Measurements from ENCODE around the gene TRAK2.
A peak's percentile ranks its signal among the peaks of the same experiment; 100 is the strongest.
"Not testable (repeated sequence)": the region's sequence is repeated elsewhere in the genome, so short reads cannot be mapped to it uniquely, and the experiment has no call there.

Gene TRAK2, protein sequence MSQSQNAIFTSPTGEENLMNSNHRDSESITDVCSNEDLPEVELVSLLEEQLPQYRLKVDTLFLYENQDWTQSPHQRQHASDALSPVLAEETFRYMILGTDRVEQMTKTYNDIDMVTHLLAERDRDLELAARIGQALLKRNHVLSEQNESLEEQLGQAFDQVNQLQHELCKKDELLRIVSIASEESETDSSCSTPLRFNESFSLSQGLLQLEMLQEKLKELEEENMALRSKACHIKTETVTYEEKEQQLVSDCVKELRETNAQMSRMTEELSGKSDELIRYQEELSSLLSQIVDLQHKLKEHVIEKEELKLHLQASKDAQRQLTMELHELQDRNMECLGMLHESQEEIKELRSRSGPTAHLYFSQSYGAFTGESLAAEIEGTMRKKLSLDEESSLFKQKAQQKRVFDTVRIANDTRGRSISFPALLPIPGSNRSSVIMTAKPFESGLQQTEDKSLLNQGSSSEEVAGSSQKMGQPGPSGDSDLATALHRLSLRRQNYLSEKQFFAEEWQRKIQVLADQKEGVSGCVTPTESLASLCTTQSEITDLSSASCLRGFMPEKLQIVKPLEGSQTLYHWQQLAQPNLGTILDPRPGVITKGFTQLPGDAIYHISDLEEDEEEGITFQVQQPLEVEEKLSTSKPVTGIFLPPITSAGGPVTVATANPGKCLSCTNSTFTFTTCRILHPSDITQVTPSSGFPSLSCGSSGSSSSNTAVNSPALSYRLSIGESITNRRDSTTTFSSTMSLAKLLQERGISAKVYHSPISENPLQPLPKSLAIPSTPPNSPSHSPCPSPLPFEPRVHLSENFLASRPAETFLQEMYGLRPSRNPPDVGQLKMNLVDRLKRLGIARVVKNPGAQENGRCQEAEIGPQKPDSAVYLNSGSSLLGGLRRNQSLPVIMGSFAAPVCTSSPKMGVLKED

DNA sequence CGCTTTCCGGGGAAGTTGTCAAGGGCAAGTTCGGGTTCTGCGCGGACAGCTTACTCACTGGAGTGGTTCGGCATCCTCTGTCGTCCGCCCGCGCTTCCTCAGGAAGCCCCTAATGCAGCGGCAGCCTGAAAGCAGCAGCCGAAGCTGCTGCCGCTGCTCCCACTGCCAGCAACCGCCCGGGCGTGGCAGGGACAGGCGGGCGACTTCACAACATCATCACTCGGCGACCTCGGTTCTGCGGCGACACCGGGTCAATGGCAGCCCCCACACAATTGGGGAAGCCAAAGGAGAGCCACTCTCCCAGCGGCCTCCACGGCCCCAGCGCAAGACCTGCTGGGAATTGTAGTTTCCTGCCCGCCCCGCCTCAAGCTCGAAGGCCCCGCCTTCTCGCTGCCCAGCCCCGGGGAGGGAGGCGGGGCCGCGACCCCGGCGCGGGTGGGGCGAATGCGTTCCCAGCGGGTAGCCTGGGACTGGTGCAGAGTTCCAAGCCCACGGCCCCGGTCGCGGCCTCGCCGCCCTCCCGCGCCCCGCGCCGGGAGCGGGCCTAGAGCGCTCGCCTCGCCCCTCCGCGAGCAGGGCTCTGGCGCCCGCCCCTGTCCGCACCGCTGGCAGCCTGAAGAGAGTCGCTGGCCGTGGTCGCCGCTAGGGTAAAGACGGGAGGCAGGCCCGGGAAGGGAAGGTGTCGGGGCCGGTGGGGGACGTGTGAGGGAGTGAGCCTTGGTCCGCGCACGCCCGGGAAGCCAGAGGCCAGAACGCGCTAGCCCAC lies at the start of gene TRAK2, which contains the start of gene STRADB:
TSS of gene TRAK2 (minus strand) at position 167 of the 766 bp plus-strand sequence. CDS start 30,951 bp downstream, outside the sequence.
TSS of gene STRADB (plus strand) at position 449 of the 766 bp plus-strand sequence. CDS start 3,101 bp downstream, outside the sequence.
- peak; percentile 75 for DNase-seq (ENCODE audit: low read depth)

DNA sequence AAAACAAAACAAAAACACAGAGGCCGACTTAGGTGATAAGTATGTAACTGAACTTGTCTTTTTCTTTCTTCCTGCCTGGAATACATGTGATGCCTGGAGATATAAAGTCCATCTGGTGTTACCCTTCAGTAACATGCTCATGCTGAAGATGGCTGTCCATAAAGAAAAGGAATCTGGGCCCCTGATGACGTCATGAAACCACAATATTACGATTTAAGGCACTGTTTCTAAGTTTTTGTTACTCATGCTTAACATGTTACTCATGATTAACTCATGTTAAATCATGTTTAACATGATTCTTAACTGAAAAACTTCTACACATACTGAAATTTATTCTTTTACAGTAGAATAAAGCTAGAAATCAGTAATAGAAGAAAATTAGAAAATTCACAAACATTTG lies 49.3 kb upstream of the TRAK2 start:
- no peak for DNase-seq (ENCODE audit: low read depth)

DNA sequence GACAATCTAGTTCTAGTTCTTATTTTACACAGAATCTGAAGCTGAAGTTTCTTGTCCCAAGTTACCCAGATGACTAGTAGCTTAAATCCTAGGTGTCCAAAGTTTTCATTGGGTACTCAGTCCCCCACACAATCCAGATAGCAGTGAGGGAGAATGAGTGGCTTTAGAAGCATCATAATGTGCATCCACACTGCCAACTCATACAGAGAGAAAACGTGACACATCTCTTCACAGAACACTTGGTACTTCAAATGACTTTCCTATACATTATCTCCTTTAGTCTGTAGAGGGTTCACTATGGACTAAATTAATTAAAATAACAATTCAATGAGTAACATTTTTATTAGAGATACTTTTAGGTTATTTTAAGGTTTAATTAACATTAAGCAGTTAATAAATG lies 45.5 kb upstream of the TRAK2 start:
- no peak for DNase-seq (ENCODE audit: low read depth)

DNA sequence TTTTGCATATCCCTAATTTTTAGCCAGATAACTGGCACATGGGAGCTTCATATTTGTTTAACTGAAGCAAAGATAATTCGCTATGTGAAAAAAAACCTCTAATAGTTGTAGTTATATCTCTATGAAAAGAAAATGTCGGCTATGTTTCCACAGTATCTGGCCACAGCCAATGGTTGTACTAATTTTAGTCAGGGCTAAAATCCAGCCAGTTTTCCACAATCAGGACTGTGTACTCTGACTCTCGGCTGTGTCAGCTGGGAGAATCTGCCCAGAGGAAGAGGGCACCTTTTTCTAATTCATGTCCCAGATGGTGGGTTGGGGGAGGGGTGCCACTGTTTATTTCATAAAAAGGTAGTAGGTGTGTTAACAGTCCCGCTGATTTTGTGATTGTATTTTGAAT lies 39.0 kb upstream of the TRAK2 start:
- DNase-seq (ENCODE audit: low read depth), result no peak

DNA sequence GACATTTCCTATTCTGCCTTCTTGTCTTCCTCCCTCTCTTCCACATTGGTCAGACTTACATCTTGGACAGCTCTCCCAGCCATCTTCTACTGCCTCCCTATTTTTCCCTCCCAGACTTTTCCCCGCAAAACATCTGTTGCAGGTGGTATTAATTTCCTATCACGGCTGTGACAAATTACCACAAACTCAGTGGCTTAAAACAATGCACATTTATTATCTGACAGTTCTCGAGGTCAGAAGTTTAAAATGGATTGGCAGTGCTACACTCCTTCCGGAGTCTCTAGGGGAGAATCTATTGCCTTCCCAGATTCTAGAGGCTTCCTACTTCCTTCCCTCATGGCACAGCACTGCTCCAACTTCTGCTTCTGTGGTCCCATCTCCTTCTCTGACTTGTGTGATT lies 33.5 kb upstream of the TRAK2 start:
- DNase-seq (ENCODE audit: low read depth), result no peak

DNA sequence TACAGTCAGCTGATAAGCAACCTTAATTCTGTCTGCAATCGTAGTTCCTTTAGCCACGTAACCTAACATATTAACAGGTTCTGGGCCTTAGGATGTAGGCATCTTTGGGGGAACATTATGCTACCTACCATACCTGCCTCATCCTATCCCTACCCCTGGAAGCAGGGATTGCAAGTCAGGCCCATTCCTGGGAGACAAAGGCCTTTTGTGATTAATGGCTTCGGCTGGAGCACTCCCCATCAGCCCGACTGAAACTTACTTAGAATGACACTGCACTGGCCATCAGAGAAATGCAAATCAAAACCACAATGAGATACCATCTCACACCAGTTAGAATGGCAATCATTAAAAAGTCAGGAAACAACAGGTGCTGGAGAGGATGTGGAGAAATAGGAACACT lies 32.5 kb upstream of the TRAK2 start:
- DNase-seq (ENCODE audit: low read depth), result not testable (repeated sequence)

DNA sequence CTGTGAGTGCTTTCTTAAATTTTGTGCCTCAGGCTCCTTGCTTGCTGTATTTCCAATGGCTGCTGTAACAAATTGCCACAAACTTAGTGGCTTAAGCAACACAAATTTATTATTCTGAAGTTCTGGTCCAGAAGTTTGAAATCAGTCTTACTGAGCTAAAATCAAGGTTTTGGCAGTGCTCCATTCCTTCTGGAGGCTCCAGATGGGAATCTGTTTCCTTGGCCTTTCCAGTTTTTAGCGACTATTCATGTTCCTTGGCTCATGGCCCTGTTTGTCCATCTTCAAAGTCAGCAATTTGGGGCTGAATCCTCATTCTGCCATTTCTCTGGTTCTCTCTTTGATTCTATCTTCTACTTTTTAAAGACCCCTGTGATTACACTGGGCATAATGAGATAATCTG lies 32.1 kb upstream of the TRAK2 start:
- DNase-seq (ENCODE audit: low read depth), result no peak

DNA sequence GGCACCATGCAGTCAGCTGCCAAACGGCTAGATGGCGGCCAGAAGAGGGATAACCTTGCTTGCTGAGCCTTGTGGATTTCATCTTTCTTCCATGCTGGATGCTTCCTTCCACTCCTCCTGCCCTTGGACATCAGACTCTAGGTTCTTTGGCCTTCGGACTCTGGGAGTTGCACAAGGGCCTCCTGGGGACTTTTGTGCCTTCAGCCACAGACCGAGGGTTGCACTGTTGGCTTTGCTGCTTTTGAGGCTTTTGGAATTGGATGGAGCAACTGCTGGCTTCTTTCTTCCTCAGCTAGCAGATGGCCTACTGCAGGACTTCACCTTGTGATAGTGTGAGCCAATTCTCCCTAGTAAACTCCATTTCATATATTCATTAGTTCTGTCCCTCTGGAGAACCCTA lies 31.3 kb upstream of the TRAK2 start:
- DNase-seq (ENCODE audit: low read depth), result no peak

DNA sequence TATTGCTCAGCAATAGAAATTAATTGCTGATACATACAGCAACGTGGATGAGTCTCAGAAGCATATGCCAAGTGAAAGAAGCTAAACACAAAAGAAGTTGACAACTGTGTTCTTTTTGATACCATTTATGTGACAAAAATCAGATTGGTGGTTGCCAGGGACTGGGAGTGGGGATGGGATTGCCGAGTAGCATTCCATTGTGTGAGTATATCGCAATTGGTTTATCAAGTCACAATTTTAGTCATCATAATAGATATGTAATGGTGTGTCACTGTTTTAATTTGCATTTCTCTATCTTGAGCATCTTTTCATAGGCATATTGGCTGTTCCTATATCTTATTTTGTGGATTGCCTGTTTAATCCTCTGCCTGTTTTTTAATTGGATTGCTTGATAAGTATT lies 21.2 kb upstream of the TRAK2 start:
- no peak for DNase-seq (ENCODE audit: low read depth)

DNA sequence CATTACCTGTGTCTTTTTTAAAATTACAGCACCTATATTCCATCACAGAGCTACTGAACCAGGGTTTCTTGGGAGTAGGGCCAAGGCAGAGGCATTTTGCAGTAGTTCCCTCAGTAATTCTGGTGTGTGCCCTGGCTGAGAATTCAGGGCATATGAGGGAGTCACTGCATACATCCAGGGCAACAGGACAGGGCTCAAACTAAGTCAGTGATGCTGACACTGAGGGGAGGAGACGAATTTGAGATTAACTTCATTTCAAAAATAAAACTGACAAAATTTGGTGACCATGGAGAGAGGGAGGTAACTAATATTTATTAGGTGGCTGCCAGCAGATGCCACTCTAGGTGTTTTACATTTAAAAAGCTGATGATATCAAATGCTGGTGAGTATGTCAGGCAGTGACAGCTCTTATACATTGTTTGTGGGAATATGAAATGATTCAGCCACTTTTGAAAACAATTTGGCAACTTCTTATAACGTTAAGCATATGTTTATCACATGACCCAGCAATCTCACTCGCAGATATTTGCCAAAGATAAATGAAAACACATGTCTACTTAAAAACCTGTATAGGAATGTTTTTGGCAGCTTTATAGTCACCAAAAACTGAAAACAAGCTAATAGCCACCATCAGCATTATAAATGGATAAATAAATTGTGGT lies 20.6 kb upstream of the TRAK2 start:
- DNase-seq (ENCODE audit: low read depth), result no peak

DNA sequence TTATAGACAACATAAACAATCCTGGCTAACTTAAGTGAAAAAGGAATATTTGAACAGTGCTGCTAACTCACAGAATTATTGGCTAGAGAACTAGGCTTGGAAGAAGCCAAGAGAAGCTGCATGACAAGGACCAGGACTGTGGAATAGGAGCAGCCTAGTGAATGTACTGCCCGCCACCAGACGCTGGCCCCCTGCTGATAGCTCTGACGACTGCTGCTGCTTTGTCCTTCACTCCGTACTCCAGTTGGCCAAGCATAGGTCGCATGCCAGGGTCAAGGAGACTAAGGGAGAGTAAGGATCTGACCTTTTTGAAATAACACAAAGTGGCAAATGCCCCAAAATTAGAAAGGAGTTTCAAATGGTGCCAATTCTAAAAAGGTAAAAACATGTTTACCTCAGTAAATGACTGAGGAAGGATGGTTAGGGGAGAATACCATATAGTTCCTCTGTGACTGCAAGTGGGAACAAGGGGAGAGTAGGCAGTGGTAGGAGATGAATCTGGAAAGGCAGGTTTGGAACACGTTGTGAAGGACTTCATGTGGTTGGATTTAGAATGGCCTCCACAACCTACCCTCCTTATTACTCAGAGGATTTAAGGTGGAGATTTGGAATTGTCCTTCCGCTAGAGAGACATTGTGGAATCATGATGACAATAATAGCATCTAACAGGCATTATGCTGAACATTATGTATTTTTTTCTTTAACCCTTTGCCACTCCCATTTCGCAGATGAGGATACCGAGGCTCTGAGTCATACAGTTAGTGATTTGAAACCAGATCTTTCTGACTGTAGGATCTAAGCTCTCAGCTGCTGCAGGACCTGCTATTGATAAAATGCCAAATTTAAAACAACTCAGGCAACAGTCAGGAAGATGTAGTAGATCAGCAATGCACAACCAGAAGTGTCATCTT lies 19.8 kb upstream of the TRAK2 start:
- no peak for DNase-seq (ENCODE audit: low read depth)

DNA sequence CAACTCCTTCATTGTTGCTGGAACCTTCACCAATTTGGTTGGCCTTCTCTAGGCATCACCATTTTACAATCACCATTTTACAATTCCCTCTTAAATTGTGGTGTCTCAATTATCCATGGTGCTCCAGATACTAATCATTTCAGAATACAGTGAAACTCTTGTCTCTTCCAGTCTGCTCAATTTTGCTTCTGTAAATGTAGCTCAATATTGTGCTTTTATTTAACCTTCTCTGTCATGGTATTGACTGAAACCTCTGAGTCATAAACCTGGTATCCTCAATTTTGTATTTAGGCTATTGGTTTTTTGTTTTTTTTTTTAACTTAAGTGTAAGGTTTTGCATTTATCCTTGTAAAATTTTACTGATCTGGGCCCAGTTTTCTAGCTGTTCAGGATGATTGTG lies 16.4 kb upstream of the TRAK2 start:
- DNase-seq (ENCODE audit: low read depth), result no peak

DNA sequence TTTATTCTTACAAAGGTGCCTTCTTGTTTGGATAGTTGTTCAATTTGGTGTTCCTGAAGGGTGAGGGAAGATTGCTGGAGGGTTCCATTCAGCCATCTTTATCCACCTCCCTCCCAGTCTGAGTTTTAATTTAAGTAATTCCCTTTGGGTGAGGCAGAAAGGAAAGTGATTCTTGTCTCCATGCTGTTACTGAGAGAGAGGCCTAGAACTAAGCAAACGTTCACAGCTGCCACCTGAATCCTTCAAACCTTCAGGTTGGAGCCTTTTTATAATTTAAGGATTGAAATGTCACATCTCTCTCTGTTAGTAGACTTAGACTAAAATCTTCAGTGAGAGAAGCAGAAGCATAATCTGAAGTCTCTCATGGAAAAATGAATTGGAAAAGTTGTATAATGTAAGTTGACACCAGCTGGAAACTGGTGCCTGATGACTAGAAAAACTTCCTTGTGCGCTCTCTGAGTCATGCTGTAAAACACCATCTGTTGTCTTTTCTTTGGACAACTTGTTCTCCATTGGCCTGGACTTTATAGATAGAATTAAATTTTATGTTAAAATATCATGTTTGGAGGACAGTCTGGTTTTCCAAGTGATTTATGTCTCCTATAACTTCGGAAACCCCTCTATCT lies 14.9 kb upstream of the TRAK2 start:
- peak; percentile 56 for DNase-seq (ENCODE audit: low read depth)

DNA sequence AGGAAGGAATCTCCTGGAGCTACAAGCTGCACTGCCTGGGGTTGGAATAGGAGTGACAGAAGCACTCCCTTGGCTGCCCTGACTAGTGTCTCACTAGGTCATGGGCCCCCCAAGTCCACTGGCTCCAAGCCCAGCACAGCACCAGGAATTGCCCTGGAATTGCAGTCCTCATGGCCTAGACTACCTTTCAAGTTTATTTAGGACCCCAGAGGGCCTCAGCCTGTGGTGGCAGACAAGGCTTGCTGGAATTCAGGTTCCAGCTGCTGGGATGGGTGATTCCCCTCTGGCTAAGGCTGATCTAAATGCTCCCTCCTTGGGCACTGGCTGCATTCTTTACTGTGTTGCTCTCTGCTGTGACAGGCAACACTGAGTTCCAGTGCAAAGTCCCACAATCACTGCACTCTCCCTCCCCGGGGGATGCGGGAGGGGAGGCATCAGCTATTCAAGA lies 14.3 kb upstream of the TRAK2 start:
- DNase-seq (ENCODE audit: low read depth), result no peak

DNA sequence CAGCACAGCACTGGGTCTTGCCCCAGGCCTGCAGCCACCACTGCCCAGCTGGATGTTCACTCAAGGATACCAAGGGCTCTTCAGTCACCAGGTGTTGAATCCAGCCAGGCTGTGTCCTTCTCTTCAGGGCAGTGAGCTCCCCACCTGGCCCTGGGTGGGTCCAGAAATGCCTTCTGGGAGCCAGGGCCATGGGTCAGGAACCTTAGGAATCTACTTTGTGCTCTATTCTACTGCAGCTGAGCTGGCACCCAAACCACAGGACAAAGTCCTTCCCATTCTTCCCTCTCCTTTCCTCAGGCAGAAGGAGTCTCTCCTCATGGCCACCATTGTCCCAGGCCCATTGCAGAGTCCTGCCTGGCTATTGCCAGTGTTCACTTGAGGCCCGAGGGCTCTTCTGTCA lies 13.3 kb upstream of the TRAK2 start:
- DNase-seq (ENCODE audit: low read depth), result no peak

DNA sequence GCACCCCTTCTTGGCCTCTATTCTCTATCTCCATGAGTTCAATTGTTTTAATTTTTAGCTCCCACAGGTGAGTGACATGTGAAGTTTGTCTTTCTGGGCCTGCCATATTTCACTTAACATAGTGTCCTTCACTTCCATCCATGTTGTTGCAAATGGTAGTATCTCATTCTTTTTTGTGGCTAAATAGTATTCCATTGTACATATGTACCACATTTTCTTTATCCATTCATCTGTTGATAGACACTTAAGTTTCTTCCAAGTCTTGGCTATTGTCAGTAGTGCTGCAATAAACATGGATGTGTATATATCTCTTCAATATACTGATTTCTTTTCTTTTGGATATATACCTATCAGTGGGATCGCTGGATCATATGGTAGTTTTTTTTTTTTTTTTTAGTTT lies 9.3 kb upstream of the TRAK2 start:
- DNase-seq (ENCODE audit: low read depth), result no peak

DNA sequence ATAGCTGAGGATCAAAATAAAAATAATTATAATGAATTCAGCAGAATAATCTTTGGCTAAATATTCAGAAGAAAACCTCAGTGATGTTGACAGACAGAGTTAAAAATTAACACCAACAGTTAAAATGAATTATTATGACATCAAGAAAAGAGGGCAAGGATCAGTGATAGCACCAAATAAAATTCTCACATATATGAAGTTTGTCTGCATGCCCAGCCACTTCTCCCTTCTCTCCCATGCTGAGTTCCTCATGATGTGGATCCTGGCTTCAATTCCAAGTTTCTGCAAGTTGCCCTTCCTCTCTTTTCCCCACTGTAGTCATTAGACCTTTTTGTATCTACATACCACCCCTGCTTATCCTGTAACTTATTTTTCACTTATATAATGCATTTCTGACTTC lies 7.1 kb upstream of the TRAK2 start:
- DNase-seq (ENCODE audit: low read depth), result no peak

DNA sequence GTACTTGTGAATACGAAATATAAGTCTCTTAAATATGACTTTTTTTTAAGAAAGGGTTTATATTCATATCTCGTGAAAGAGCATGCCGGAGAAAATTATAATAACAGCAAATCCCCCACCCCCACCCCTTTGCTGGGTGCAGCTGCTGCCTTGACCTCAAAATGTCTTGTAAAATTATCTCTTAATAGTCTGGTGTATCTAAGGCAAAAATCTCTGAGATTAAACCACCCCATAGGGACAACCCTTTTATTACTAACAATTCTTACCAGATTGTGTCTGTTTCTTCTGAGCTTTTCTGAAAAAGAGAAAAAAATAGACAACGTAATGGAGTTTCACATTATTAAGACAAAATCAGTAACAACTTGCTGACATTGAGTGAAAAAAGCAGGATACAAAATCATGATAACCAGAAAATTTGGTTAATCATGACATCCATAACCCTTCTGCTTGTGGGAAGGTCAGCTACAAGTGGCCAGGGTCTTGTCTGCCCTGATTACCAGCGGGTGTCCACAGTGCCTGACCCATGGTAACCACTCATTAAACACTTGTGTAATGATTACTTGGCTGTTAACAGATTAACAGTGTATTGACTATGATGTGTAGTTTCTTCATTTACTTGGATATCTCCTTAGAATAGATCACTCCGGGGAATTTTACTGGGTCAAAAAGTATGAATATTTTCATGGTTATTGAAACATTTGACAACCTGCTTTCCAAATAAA lies 1.8 kb upstream of the TRAK2 start:
- no peak for DNase-seq (ENCODE audit: low read depth)
